Vagina (tissue), 2 donors: ENCODE data around the gene SHOC2.

Experiments used
- CTCF ChIP-seq, 3 experiments: fragments of 450-650 bp in 2 of 3; fragments of 200-600 bp in 1 of 3; sonication (generic) in 1 of 3; IDR thresholded peaks; one replicate each; pipeline ENCODE4 v1.5.1; 2017 to 2019; ENCODE audit warnings: antibody characterized with exemption in 3 of 3, mild to moderate bottlenecking in 2 of 3, moderate library complexity in 2 of 3
- POLR2A ChIP-seq, 2 donors: fragments of 450-650 bp; IDR thresholded peaks; one replicate each; pipeline ENCODE4 v1.6.1; 2017; ENCODE audit warnings: antibody characterized with exemption in 2 of 2, mild to moderate bottlenecking in 2 of 2, moderate library complexity in 2 of 2
- POLR2AphosphoS5 ChIP-seq, 2 donors: sonication (generic); formaldehyde crosslinking; IDR thresholded peaks; one replicate each; pipeline ENCODE4 v1.9.0; 2017; ENCODE audit warnings: antibody characterized with exemption in 2 of 2, mild to moderate bottlenecking in 2 of 2, low read depth in 1 of 2; ENCODE audit not compliant: insufficient read depth in 1 of 2

DNA sequence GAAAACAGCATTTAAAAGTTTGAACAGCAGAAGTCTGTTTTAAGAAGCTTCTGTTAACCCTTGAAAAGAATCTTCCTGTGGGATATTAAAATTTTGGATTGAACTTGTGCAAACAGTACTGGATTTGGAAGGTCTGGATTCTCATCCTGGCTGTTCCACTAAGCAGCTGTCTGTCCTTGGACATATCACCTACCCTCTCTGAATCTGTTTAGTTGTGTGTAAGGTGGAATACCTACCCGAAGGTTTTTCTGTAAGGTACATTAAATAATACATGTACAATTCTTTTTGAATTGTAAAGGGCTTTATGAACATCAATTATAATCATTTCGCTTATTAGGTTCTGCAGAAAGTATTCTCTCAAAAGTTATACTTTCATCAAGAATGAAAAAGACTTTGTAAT lies 45.5 kb upstream of the SHOC2 start:
- no peak for TF ChIP-seq CTCF (IDR thresholded peaks at IDR 0.05)
- TF ChIP-seq POLR2A (IDR thresholded peaks at IDR 0.05): no peak
- TF ChIP-seq POLR2AphosphoS5 (IDR thresholded peaks at IDR 0.05; ENCODE audit: insufficient read depth in 1 of 2, low read depth in 1 of 2): peak in 1 of 2 donors; percentile 7
